ENCODE measurements around the gene PILRA. TPM values are rescaled to one million over a fixed set of nuclear protein-coding genes. Genes with fewer than 3 reads are reported as not detected.
"Not testable (repeated sequence)": the region's sequence is repeated elsewhere in the genome, so short reads cannot be mapped to it uniquely, and the experiment has no call there.

PILRA gene
- total RNA-seq (2022) (0.65 and 1.6 TPM in 2 replicates), Bru-seq, nascent RNA (percentile 32 among the genes with signal in this experiment), BruChase-seq, experiment 1, labeled RNA remaining after a 6-hour chase (percentile 61 among the genes with signal in this experiment), BruChase-seq, experiment 2, labeled RNA remaining after a 2-hour chase (percentile 52 among the genes with signal in this experiment)
- long read RNA-seq: 0 reads

DNA sequence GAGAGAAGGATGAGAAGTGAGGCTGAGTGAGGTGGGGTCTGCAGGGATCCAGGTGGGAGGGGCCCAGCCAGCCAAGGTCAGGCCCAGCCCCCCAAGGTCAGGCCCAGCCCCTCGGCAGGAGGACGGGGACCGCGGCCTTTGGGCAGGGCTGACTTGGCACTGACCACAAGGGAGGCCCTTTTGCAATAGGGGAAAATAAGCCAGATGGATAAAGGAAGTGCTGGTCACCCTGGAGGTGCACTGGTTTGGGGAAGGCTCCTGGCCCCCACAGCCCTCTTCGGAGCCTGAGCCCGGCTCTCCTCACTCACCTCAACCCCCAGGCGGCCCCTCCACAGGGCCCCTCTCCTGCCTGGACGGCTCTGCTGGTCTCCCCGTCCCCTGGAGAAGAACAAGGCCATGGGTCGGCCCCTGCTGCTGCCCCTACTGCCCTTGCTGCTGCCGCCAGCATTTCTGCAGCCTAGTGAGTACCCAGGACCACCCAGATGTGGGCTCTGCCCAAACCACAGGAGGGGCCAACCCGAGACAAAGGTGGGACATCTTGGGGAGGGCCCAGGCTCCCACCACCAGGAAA is at the start of gene PILRA:
Gene PILRA, plus strand, starts transcription at position 227 of the 571 bp plus-strand sequence. Its CDS starts 170 bp downstream, at position 397.
- H3K9me3 Mint-ChIP-seq (ENCODE audit: unreplicated experiment): no peaks in the 10 kb centered on the region
- intact Hi-C loops (cut with micrococcal nuclease): no loop called here
- no peaks in the 10 kb centered on the region for H3K4me1 Mint-ChIP-seq (ENCODE audit: insufficient read depth, unreplicated experiment)
- H3K27ac Mint-ChIP-seq (ENCODE audit: low read depth, unreplicated experiment): no peak within 1 kb of the TSS
- TF ChIP-seq CTCF (IDR thresholded peaks at IDR 0.05; ENCODE audit: unreplicated experiment): no peak
- ChIA-PET POLR2A (no interaction called here), CTCF (no interaction called here)
- no peaks in the 10 kb centered on the region for H3K27me3 Mint-ChIP-seq (ENCODE audit: insufficient read depth, unreplicated experiment)
- BruUV-seq (replicated peaks): no TSS peak
- DNase-seq (ENCODE audit: unreplicated experiment): no peak
- no peak within 1 kb of the TSS for H3K4me3 Mint-ChIP-seq (ENCODE audit: unreplicated experiment)
- peaks cover 7% of the 10 kb centered on the region for H3K36me3 Mint-ChIP-seq (ENCODE audit: insufficient read depth, unreplicated experiment)

- CTCF ChIA-PET: not testable (repeated sequence)
Observed at GRCh38 chr7:100324194-100324593, 49.1 kb upstream of the PILRA start.

GRCh38 chr7:100325671-100326070 is 47.6 kb upstream of the PILRA start:
- H3K4me1 Mint-ChIP-seq (ENCODE audit: insufficient read depth, unreplicated experiment); intact Hi-C loops (cut with micrococcal nuclease); POLR2A ChIA-PET; CTCF ChIA-PET; DNase-seq (ENCODE audit: unreplicated experiment); H3K27me3 Mint-ChIP-seq (ENCODE audit: insufficient read depth, unreplicated experiment); H3K9me3 Mint-ChIP-seq (ENCODE audit: unreplicated experiment); H3K27ac Mint-ChIP-seq (ENCODE audit: low read depth, unreplicated experiment); H3K4me3 Mint-ChIP-seq (ENCODE audit: unreplicated experiment); BruUV-seq (replicated peaks): not testable (repeated sequence)
- peaks cover 67% of the 10 kb centered on the region for H3K36me3 Mint-ChIP-seq (ENCODE audit: insufficient read depth, unreplicated experiment)

More at GRCh38 chr7:100324194-100324593, 49.1 kb upstream of the PILRA start:
- H3K4me3 Mint-ChIP-seq (ENCODE audit: unreplicated experiment); POLR2A ChIA-PET; BruUV-seq (replicated peaks); DNase-seq (ENCODE audit: unreplicated experiment); intact Hi-C loops (cut with micrococcal nuclease); H3K27me3 Mint-ChIP-seq (ENCODE audit: insufficient read depth, unreplicated experiment); H3K9me3 Mint-ChIP-seq (ENCODE audit: unreplicated experiment); H3K4me1 Mint-ChIP-seq (ENCODE audit: insufficient read depth, unreplicated experiment); H3K27ac Mint-ChIP-seq (ENCODE audit: low read depth, unreplicated experiment): not testable (repeated sequence)
- peaks cover 57% of the 10 kb centered on the region for H3K36me3 Mint-ChIP-seq (ENCODE audit: insufficient read depth, unreplicated experiment)

DNA sequence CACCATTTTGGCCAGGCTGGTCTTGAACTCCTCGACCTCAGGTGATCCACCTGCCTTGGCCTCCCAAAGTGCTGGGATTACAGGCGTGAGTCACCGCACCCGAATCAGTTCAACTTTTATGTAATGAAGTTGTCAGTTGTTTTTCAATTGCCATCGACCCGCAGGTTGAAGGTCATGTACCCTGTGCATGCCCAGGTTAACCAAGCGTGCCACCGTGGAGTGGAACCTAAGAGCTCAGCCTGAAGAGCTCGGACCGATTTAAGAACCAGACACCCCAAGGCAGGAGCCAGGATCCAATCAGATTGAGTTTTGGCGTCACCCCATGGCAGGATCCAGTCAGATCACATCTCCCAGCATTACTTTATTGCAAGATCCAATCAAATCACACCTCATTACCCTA is 46.4 kb upstream of the PILRA start:
- H3K4me1 Mint-ChIP-seq (ENCODE audit: insufficient read depth, unreplicated experiment); DNase-seq (ENCODE audit: unreplicated experiment); H3K27ac Mint-ChIP-seq (ENCODE audit: low read depth, unreplicated experiment); BruUV-seq (replicated peaks); H3K27me3 Mint-ChIP-seq (ENCODE audit: insufficient read depth, unreplicated experiment); POLR2A ChIA-PET; H3K9me3 Mint-ChIP-seq (ENCODE audit: unreplicated experiment); H3K4me3 Mint-ChIP-seq (ENCODE audit: unreplicated experiment); CTCF ChIA-PET; intact Hi-C loops (cut with micrococcal nuclease): not testable (repeated sequence)
- peaks cover 70% of the 10 kb centered on the region for H3K36me3 Mint-ChIP-seq (ENCODE audit: insufficient read depth, unreplicated experiment)

GRCh38 chr7:100335566-100336466 is 37.5 kb upstream of the PILRA start:
- Mint-ChIP-seq H3K36me3 (ENCODE audit: insufficient read depth, unreplicated experiment) (peaks cover 41% of the 10 kb centered on the region), H3K27ac (ENCODE audit: low read depth, unreplicated experiment) (peak overlapping the region; percentile 97), H3K4me3 (ENCODE audit: unreplicated experiment) (peak overlapping the region; percentile 91)
- CTCF ChIA-PET: interaction anchor here (0.7 kb wide), 1 partner anchor 196 kb away, joined by 3 read pairs; no protein-coding TSS in a partner anchor
- peak; percentile 96 for DNase-seq (ENCODE audit: unreplicated experiment)
- intact Hi-C loops (cut with micrococcal nuclease); H3K4me1 Mint-ChIP-seq (ENCODE audit: insufficient read depth, unreplicated experiment); H3K9me3 Mint-ChIP-seq (ENCODE audit: unreplicated experiment); H3K27me3 Mint-ChIP-seq (ENCODE audit: insufficient read depth, unreplicated experiment): not testable (repeated sequence)
- POLR2A ChIA-PET: interaction anchor here (0.7 to 1.4 kb wide), 6 partner anchors 64 to 593 kb away, joined by 3 to 6 read pairs (median 4); partner anchors contain the start of gene LAMTOR4
- TSS peak; percentile 52 for BruUV-seq (replicated peaks)

- H3K4me3 Mint-ChIP-seq (ENCODE audit: unreplicated experiment): peak overlapping the region; percentile 91
- peaks cover 59% of the 10 kb centered on the region for H3K36me3 Mint-ChIP-seq (ENCODE audit: insufficient read depth, unreplicated experiment)
- peak overlapping the region; percentile 97 for H3K27ac Mint-ChIP-seq (ENCODE audit: low read depth, unreplicated experiment)
- peak; percentile 89 for DNase-seq (ENCODE audit: unreplicated experiment)
- H3K27me3 Mint-ChIP-seq (ENCODE audit: insufficient read depth, unreplicated experiment); intact Hi-C loops (cut with micrococcal nuclease); H3K9me3 Mint-ChIP-seq (ENCODE audit: unreplicated experiment): not testable (repeated sequence)
- ChIA-PET POLR2A (interaction anchor here (0.6 to 1.5 kb wide), 4 partner anchors 90 to 344 kb away, joined by 3 read pairs; partner anchors contain the start of genes LAMTOR4 and ZCWPW1), CTCF (interaction anchor here (0.6 kb wide), 1 partner anchor 166 kb away, joined by 3 read pairs; no protein-coding TSS in a partner anchor)
- BruUV-seq (replicated peaks): TSS peak; percentile 17
- H3K4me1 Mint-ChIP-seq (ENCODE audit: insufficient read depth, unreplicated experiment): peaks cover 21% of the 10 kb centered on the region
Observed at GRCh38 chr7:100338083-100338696, 35.1 kb upstream of the PILRA start.

DNA sequence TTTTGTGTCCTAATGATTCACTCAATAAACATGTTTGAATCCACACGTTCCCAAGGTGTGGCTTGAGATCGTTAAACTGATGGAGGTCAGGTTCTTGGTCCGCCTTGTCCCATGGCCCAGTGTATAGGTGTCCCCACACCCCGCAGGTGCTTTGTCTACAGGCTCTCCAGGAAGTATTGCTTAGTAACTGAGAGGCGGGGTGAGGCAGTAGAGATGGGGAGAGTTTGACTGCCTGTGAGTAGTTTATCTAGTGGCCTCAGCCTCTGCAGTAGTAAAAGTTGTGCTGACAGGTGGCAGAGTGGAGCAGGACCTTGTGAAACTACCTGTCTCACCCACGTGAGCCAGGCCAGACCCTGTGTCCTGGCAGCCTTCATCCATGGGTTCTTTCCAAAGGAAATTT is 32.0 kb upstream of the PILRA start:
- BruUV-seq (replicated peaks); CTCF ChIA-PET; H3K27me3 Mint-ChIP-seq (ENCODE audit: insufficient read depth, unreplicated experiment); H3K9me3 Mint-ChIP-seq (ENCODE audit: unreplicated experiment); DNase-seq (ENCODE audit: unreplicated experiment): not testable (repeated sequence)
- POLR2A ChIA-PET: interaction anchor here (0.7 kb wide), 1 partner anchor 144 kb away, joined by 3 read pairs; no protein-coding TSS in a partner anchor
- intact Hi-C loops (cut with micrococcal nuclease): loop anchor here (10.0 kb wide), 1 partner anchor 206 kb away; no protein-coding TSS in a partner anchor
- H3K4me1 Mint-ChIP-seq (ENCODE audit: insufficient read depth, unreplicated experiment): peaks cover 28% of the 10 kb centered on the region
- H3K27ac Mint-ChIP-seq (ENCODE audit: low read depth, unreplicated experiment): peak overlapping the region; percentile 75
- H3K36me3 Mint-ChIP-seq (ENCODE audit: insufficient read depth, unreplicated experiment): peaks cover 90% of the 10 kb centered on the region
- peak overlapping the region; percentile 20 for H3K4me3 Mint-ChIP-seq (ENCODE audit: unreplicated experiment)

Measured in MCF 10A (cell line).